Neuron (in vitro differentiated cells): ENCODE results near the gene PXDN.
"Not testable (repeated sequence)": the region's sequence is repeated elsewhere in the genome, so short reads cannot be mapped to it uniquely, and the experiment has no call there.

Experiments
- H2AFZ ChIP-seq: one replicate; pipeline ENCODE4 v1.6.1; 2013; ENCODE audit warnings: low read depth, mild to moderate bottlenecking, inconsistent platforms, low read length, moderate library complexity
- H3K27me3 ChIP-seq: one replicate; pipeline ENCODE4 v1.6.1; 2013; ENCODE audit warnings: low read length; ENCODE audit not compliant: insufficient read depth
- H3K36me3 ChIP-seq: one replicate; pipeline ENCODE4 v1.6.1; 2013; ENCODE audit warnings: low read length; ENCODE audit not compliant: insufficient read depth
- H3K4me1 ChIP-seq: one replicate; pipeline ENCODE4 v1.6.1; 2013; ENCODE audit warnings: low read length; ENCODE audit not compliant: insufficient read depth
- H3K4me3 ChIP-seq: 2 replicates; pipeline ENCODE4 v1.5.1; 2013; ENCODE audit warnings: mild to moderate bottlenecking, low read length, moderate library complexity
- H3K9me3 ChIP-seq: one replicate; pipeline ENCODE4 v1.6.1; 2013; ENCODE audit warnings: low read length

Gene PXDN

DNA sequence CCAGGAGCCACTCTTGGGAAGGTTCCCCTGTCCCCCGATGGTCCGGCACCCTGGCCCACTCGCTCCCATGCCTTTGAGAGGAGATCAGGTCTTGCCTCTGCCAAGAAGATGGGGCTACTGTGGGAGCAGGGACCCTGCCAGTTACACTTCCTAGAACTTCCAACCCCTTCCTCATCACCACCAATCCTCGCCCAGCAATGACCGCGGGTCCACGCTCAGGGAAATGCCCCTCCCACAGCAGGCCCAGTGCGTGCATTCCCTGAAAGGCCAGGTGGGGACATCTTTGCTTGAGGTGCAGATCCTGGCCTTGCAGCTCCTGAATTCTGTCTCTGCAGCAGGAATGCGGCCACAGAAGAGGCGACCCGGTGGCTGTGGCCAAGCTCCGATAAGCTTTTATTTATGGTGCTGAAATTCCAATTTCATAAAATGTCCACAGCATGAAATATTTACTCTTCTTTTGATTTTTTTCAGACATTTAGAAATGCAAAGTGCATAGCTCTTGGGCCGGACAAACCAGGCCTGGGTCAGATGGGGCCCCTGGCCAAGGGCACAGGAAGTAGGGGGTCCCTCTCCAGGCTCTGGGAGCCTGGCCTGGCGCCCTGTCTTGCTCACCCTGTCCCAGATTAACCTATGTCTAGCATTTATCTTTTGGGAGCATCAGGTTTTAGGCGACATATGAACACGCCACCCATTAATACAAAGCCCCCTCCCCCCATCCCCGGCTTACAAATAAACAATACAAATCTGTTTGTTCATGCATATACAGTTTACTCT, 29.8 kb downstream of the PXDN start:
- Histone ChIP-seq H3K4me1 (no peaks in the 10 kb centered on the region), H3K27me3 (no peaks in the 10 kb centered on the region), H3K4me3 (no peak overlapping the region), H3K36me3 (no peaks in the 10 kb centered on the region), H3K9me3 (no peaks in the 10 kb centered on the region), H2AFZ (no peak overlapping the region)

GRCh38 chr2:1713839-1714236, 30.5 kb downstream of the PXDN start:
- Histone ChIP-seq H3K4me1 (no peaks in the 10 kb centered on the region), H3K9me3 (no peaks in the 10 kb centered on the region), H2AFZ (no peak overlapping the region)

GRCh38 chr2:1713142-1713838, 31.0 kb downstream of the PXDN start:
- H3K4me3 ChIP-seq, result no peak overlapping the region
- H3K4me1 ChIP-seq, result no peaks in the 10 kb centered on the region
- H3K27me3 ChIP-seq, result no peaks in the 10 kb centered on the region
- H3K9me3 ChIP-seq, result no peaks in the 10 kb centered on the region
- H2AFZ ChIP-seq, result no peak overlapping the region
- no peaks in the 10 kb centered on the region for H3K36me3 ChIP-seq

More at GRCh38 chr2:1713839-1714236, 30.5 kb downstream of the PXDN start:
- Histone ChIP-seq H3K27me3 (no peaks in the 10 kb centered on the region), H3K36me3 (no peaks in the 10 kb centered on the region), H3K4me3 (no peak overlapping the region)

DNA sequence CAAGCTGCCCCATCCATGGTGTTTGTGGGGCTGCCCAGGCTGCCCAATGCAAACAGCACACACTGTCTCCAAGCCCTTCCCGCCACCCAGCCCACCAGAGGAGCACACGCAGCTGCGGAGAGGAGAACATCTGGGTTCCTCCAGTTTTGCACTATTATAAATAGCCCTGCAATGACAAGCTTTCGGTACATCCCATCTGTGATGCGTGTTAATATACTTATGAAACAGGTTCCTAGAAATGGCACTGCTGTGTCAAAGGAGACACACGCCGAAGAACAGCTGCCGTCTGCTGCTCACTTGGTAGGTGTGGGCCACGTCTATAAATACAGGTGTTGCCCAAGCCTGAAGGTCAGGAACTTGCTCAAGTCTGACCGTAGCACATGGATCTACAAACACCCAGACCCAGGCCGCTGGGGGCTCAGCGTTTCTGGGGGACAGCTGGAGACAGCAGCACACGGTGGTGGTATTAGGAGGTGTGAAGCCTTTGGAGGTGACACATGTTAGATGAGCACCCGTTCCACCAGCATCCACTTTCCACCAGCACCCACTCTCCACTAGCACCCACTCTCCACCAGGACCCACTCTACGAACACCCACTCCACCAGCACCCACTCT, 34.3 kb downstream of the PXDN start:
- no peaks in the 10 kb centered on the region for H3K9me3 ChIP-seq
- H2AFZ ChIP-seq, result no peak overlapping the region
- no peaks in the 10 kb centered on the region for H3K36me3 ChIP-seq
- H3K4me1 ChIP-seq, result peaks cover 6% of the 10 kb centered on the region
- no peak overlapping the region for H3K4me3 ChIP-seq
- H3K27me3 ChIP-seq, result no peaks in the 10 kb centered on the region

GRCh38 chr2:1709335-1709605, 35.0 kb downstream of the PXDN start:
- no peaks in the 10 kb centered on the region for H3K9me3 ChIP-seq
- H3K4me3 ChIP-seq, result no peak overlapping the region
- H3K27me3 ChIP-seq, result no peaks in the 10 kb centered on the region
- peaks cover 6% of the 10 kb centered on the region for H3K4me1 ChIP-seq
- no peaks in the 10 kb centered on the region for H3K36me3 ChIP-seq
- H2AFZ ChIP-seq, result no peak overlapping the region

GRCh38 chr2:1708476-1709334, 35.6 kb downstream of the PXDN start:
- Histone ChIP-seq H3K4me1 (peaks cover 6% of the 10 kb centered on the region), H3K36me3 (no peaks in the 10 kb centered on the region), H3K4me3 (no peak overlapping the region), H3K9me3 (no peaks in the 10 kb centered on the region), H3K27me3 (no peaks in the 10 kb centered on the region), H2AFZ (no peak overlapping the region)

GRCh38 chr2:1707771-1708418, 36.4 kb downstream of the PXDN start:
- no peak overlapping the region for H3K4me3 ChIP-seq
- no peak overlapping the region for H2AFZ ChIP-seq
- peaks cover 6% of the 10 kb centered on the region for H3K4me1 ChIP-seq
- H3K9me3 ChIP-seq, result no peaks in the 10 kb centered on the region
- no peaks in the 10 kb centered on the region for H3K27me3 ChIP-seq
- no peaks in the 10 kb centered on the region for H3K36me3 ChIP-seq

GRCh38 chr2:1706089-1706841, 38.0 kb downstream of the PXDN start:
- not testable (repeated sequence) for H3K4me1 ChIP-seq, H3K27me3 ChIP-seq, H2AFZ ChIP-seq, H3K36me3 ChIP-seq, H3K4me3 ChIP-seq, H3K9me3 ChIP-seq

DNA sequence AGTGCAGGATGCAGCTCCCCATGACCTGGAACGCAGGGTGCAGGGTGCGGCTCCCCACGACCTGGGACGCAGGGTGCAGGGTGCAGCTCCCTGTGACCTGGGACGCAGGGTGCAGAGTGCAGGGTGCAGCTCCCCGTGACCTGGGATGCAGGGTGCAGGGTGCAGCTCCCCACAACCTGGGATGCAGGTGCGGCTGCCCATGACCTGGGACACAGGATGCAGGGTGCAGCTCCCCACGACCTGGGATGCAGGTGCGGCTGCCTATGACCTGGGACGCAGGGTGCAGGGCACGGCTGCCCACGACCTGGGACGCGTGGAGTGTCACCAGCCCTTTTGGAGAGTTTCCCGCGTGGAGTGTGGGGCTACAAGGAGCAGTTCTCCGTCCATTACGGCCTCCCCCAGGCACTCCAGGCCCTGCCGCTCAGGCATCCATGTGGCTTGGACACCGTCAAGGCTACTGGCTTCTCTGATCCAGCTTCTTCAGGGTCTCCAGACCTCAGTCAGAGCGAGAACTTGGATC, 38.7 kb downstream of the PXDN start:
- Histone ChIP-seq H2AFZ (no peak overlapping the region), H3K4me1 (peaks cover 6% of the 10 kb centered on the region), H3K27me3 (no peaks in the 10 kb centered on the region), H3K9me3 (no peaks in the 10 kb centered on the region), H3K4me3 (no peak overlapping the region), H3K36me3 (no peaks in the 10 kb centered on the region)

DNA sequence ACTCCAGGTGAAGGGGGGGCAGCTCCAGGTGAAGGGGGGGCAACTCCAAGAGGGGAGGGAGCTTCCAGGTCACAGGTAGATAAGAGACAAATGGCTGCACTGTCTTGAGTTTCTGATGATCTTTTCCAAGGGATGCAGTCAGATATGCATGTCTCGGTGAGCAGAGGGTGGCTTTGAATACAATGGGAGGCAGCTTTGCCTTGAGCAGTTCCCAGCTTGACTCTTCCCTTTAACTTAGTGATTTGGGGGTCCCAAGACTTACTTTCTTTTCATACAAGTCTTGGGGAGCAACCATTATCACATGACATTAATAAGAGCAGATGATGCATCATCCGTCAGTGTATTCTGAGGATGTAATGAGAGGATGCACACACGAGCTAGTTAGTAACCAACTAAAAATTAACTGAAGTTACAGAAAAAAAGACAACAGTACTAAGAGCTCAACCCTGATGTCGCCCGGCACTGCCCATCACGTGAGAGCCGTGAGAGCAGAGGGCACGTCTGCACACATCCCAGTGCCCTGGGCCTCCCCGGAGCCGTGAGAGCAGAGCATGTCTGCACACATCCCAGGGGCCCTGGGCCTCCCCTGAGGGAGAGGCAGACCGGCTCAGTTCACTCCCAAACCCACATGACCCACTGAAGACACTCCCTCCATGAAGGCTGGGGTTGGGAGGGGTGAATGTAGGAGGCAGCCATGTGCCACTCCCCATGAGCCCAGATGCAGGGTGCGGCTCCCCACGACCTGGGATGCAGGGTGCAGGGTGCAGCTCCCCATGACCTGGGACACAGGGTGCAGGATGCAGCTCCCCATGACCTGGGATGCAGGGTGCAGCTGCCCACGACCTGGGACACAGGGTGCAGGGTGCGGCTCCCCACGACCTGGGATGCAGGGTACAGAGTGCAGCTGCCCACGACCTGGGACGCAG, 39.4 kb downstream of the PXDN start:
- peaks cover 6% of the 10 kb centered on the region for H3K4me1 ChIP-seq
- no peaks in the 10 kb centered on the region for H3K36me3 ChIP-seq
- H3K9me3 ChIP-seq, result no peaks in the 10 kb centered on the region
- no peak overlapping the region for H3K4me3 ChIP-seq
- H3K27me3 ChIP-seq, result no peaks in the 10 kb centered on the region
- no peak overlapping the region for H2AFZ ChIP-seq

DNA sequence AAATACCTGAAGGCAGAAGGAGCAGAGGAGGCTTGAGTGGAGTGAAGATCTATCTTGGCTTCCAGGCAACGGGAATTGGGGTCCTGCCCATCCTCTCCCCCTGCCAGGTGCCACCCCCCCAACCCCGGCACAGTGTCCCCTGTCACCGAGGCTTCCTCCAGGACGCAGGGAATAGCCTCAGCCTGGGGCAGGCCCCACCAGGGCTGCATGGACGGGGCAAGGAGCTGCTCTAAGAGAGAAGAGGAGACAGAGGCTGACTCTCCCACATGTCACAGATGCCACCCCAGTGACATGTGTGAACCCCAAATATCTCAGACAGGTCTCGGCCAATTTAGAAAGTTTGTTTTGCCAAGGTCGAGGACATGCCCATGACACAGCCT, 42.1 kb downstream of the PXDN start:
- Histone ChIP-seq H3K36me3 (no peaks in the 10 kb centered on the region), H2AFZ (no peak overlapping the region)

More for the DNA sequence above, 42.1 kb downstream of the PXDN start:
- no peaks in the 10 kb centered on the region for H3K27me3 ChIP-seq
- H3K4me3 ChIP-seq, result no peak overlapping the region
- H3K9me3 ChIP-seq, result no peaks in the 10 kb centered on the region
- no peaks in the 10 kb centered on the region for H3K4me1 ChIP-seq
